M059J (cell line): ENCODE data around the gene RLBP1. TPM values are rescaled to one million over a fixed set of nuclear protein-coding genes. Genes with fewer than 3 reads are reported as not detected.
A peak's percentile ranks its signal among the peaks of the same experiment; 100 is the strongest.

Experiments used
- DNase-seq: peaks from one replicate; pipeline ENCODE4 v3.0.0-alpha.2; 2012; ENCODE audit warnings: low read depth
- total RNA-seq: library from RNA; depleted of rRNA; stranded (reverse); fragments of >200 nt; shearing (Covaris generic); gene quantifications from 2 replicates; pipeline ENCODE4 v1.2.3, GENCODE V29; 2014

Gene RLBP1
- total RNA-seq, 1 experiment from 2014 or later: not detected

- peak; percentile 63 for DNase-seq
These were observed 14.5 kb downstream of the RLBP1 start for GRCh38 chr15:89206908-89207331.

- DNase-seq: no peak
These were observed 15.3 kb downstream of the RLBP1 start for GRCh38 chr15:89205991-89206585.

- DNase-seq: peak; percentile 18
These were observed 17.6 kb downstream of the RLBP1 start for GRCh38 chr15:89203705-89204273.

GRCh38 chr15:89201465-89202005 is 19.8 kb downstream of the RLBP1 start:
- no peak for DNase-seq

GRCh38 chr15:89200182-89200581 is 21.2 kb downstream of the RLBP1 start:
- DNase-seq: no peak

GRCh38 chr15:89199746-89200145 is 21.6 kb downstream of the RLBP1 start:
- no peak for DNase-seq

GRCh38 chr15:89198934-89199333 is 22.4 kb downstream of the RLBP1 start:
- DNase-seq: no peak

GRCh38 chr15:89198196-89198595 is 23.2 kb downstream of the RLBP1 start:
- no peak for DNase-seq

GRCh38 chr15:89197503-89197971 is 23.8 kb downstream of the RLBP1 start:
- DNase-seq: no peak

- no peak for DNase-seq
These were observed 24.4 kb downstream of the RLBP1 start for GRCh38 chr15:89196994-89197393.

- no peak for DNase-seq
These were observed 25.1 kb downstream of the RLBP1 start for GRCh38 chr15:89196241-89196640.

- DNase-seq: no peak
These were observed 25.5 kb downstream of the RLBP1 start for GRCh38 chr15:89195836-89196235.

GRCh38 chr15:89194608-89195007 is 26.8 kb downstream of the RLBP1 start:
- DNase-seq: no peak

GRCh38 chr15:89192766-89193165 is 28.6 kb downstream of the RLBP1 start:
- no peak for DNase-seq

- no peak for DNase-seq
These were observed 29.2 kb downstream of the RLBP1 start for GRCh38 chr15:89192136-89192535.

GRCh38 chr15:89187986-89188514 is 33.3 kb downstream of the RLBP1 start:
- peak; percentile 18 for DNase-seq

- DNase-seq: no peak
These were observed 33.9 kb downstream of the RLBP1 start for GRCh38 chr15:89187301-89187985.

GRCh38 chr15:89186803-89187202 is 34.6 kb downstream of the RLBP1 start:
- no peak for DNase-seq

GRCh38 chr15:89184886-89185526 is 36.4 kb downstream of the RLBP1 start:
- no peak for DNase-seq

GRCh38 chr15:89184357-89184756 is 37.0 kb downstream of the RLBP1 start:
- no peak for DNase-seq

GRCh38 chr15:89179966-89180875 is 41.2 kb downstream of the RLBP1 start:
- peak; percentile 92 for DNase-seq
